CD4-positive, alpha-beta T cell treated with Interleukin-2 at 100 ng/mL for 4 hours (primary cell): ENCODE results near the gene SMOC2.

Source experiments
- DNase-seq: peaks from one replicate; pipeline ENCODE4 v3.0.0-alpha.2; 2020; ENCODE audit warnings: low spot score

SMOC2 gene

GRCh38 chr6:168480481-168480880 lies 39.5 kb downstream of the SMOC2 start:
- DNase-seq: no peak

DNA sequence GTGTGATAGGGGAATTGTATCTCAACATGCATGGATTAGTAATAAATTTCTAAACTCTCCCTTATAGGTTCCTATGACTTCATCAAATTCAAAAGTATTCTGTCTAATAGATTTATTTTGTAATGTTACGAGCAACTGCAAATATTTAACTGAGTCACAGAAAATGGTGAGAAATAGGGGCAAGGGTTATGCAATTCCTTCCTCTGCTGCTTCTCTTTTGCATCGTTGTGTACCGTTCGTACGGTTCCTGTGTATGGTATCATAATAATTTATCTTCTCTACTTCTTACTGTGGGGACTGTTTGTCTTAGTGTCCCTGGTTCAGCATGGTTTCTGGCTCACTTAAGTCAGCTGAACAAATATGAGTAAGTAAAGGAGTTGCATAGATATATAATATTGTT lies 44.8 kb downstream of the SMOC2 start:
- no peak for DNase-seq

GRCh38 chr6:168490757-168491156 lies 49.8 kb downstream of the SMOC2 start:
- no peak for DNase-seq

- DNase-seq: no peak
Measured at GRCh38 chr6:168493976-168494375, 53.0 kb downstream of the SMOC2 start.

GRCh38 chr6:168494726-168495125 lies 53.7 kb downstream of the SMOC2 start:
- no peak for DNase-seq

DNA sequence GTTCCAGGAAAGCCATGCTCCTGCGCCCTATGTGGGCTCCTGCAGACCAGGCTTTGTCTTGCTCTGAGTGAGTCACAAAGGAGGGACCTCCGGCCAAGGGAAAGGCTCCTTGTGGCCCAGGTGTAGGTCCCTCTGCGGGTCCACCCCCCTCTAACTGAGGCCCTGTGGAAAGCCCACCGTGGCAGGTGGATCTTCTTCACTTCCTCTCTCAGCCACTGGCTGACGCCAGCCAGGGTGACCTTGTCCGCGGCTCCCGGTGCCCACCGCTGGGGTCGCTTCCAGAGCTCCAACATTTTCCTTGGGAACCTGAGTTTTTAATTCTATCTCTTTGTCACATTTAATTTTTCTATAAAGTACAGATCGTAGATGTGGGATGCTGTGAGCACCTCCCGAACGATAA lies 54.1 kb downstream of the SMOC2 start:
- DNase-seq: no peak

GRCh38 chr6:168495636-168496035 lies 54.7 kb downstream of the SMOC2 start:
- DNase-seq: no peak

GRCh38 chr6:168496139-168496996 lies 55.4 kb downstream of the SMOC2 start:
- no peak for DNase-seq

- DNase-seq: no peak
Measured at GRCh38 chr6:168496997-168497331, 56.0 kb downstream of the SMOC2 start.

- no peak for DNase-seq
Measured at GRCh38 chr6:168497381-168497780, 56.4 kb downstream of the SMOC2 start.

DNA sequence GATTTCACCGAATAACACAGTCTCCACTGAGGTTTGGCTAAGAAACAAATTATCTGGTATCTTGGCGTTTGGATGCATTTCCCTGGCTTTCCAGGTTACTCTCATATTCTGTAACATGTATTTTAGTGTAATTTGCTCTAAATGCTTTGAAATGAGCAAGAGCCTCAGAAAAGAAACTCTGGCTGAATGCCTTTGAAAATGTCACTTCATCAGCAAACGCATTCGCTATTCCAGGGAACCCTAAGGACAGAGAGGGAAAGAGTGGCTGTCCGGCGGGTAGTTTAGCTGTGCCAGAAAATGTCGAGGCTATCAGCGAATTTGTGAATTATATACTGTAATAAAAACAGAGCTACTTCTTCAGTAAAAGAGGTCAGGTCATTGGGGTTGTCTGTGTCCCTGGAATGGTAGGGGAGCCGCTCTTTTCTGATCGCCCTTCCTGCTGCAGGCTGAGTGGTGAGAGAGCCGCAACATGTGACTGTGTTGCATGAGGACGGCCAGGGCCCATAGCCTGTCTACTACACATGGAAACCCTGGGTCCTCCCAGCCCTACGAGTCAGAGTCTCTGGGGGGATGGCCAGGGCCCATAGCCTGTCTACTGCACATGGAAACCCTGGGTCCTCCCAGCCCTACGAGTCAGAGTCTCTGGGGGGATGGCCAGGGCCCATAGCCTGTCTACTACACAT lies 57.3 kb downstream of the SMOC2 start:
- DNase-seq: no peak

GRCh38 chr6:168499045-168499650 lies 58.2 kb downstream of the SMOC2 start:
- DNase-seq: no peak

DNA sequence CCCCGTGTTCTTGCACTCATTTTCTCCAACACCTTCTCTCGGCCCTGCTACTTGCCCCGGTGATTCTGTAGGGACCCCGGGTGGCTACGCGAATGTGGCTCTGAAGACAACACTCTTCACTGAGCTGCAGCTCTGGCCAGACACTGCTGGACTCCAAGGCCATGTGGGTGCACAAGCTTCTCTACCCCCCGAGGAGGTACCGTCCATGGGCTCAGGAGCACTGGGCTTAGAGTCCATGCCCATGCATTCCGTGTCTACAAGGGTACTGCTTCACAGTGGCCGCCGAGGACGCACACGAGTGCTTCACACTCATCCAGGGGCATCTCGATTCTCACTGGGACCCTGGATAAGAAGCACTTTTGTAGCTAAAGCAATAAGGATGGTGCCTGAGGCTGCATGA lies 59.5 kb downstream of the SMOC2 start:
- no peak for DNase-seq

- DNase-seq: no peak
Measured at GRCh38 chr6:168501561-168501960, 60.6 kb downstream of the SMOC2 start.

DNA sequence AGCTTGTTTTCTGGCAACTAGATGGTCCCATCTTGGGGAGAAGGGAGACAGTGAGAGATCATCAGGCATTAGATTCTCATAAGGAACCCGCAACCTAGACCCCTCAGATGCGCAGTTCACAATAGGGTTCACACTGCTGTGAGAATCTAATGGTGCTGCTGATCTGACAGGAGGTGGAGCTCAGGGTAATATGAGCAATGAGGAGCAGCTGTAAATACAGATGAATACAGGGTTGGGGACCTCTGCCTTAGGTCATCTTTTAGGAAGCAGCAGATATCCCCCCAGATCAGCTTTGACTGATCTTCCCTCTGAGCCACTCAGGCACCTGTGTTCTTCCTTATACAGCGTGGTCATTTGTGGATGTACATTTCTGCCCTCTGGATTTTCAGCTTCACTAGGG lies 63.4 kb downstream of the SMOC2 start:
- no peak for DNase-seq

DNA sequence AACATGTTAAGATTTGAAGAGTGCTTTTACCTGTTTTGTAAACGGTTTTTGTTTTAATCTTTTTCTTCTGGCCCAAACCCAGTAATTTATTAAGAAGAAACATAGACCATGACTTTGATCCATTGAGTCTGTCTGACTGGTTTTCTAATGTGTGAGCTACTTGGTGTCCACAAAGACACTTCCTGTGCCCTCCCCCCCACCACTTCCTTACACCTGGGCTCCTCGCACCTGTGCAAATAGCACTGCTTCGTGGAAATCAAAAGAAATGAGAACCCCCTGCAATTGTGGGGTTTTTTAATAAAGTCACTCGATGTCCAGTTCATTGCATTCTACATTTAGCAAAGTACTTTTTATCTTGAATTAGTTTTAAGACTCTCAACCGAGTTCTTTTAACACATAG lies 65.5 kb downstream of the SMOC2 start:
- DNase-seq: no peak

GRCh38 chr6:168507297-168507696 lies 66.3 kb downstream of the SMOC2 start:
- DNase-seq: no peak

DNA sequence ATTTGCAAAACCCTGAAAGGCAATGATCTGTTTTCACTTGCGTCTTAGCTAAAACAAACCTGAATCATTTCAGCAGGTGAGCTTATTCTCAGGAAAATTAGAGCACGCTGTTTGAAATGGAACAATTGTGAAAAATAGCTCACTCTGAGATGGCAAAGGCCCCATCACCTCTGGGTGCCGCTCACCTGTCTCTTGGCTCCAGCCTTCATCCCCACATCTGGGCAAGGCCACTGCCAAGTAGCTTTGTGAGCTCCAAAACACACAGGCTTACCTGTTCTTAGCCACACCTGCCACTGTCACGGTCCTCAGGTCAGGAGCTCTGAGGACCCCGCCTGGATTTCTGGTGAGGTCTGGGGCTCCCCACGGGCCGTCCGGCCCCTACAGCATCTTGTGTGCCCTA lies 66.7 kb downstream of the SMOC2 start:
- DNase-seq: no peak

- no peak for DNase-seq
Measured at GRCh38 chr6:168508903-168509302, 67.9 kb downstream of the SMOC2 start.

DNA sequence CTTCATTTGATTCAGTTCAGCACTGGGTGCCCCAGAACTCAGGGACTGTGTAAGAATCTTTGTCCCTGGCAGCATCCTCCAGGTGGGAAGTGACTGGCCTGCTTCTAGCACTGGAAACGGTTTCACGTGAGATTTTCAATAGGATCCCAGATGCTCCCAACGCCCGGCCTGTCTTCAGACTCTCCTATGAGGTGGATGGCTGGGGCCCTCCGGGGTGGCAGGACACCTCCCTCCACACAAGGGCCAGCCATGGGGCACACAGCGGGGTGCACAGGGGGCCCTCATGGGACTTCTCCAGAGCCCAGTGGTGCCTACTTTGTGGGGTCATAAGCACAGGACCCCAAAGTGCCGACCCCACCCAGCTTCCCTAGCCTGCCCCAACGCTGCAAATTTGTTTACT lies 72.8 kb downstream of the SMOC2 start:
- no peak for DNase-seq

- DNase-seq: no peak
Measured at GRCh38 chr6:168514216-168514615, 73.2 kb downstream of the SMOC2 start.

DNA sequence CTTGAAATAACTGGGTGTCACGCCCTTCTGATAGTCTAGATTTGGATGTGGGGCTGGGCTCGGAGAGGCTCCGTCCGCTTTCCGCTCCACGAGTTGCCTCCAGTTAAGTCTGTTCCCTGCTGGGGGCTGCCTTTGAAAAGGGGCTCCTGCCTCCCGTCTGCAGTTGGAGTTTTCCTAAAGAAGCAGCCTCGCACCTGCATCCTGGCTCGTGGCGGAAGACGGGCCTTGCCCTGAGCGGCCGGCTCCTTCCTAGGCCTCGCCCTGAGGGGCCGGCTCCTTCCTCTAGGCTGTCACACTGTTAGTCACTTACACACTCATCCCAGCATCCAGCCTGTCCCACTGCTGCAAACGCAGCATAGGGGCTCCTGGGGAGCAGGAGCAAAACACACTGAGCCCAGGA lies 74.4 kb downstream of the SMOC2 start:
- DNase-seq: no peak
